ENCODE measurements around the gene TAPBP.
A peak's percentile ranks its signal among the peaks of the same experiment; 100 is the strongest.

TAPBP gene

DNA sequence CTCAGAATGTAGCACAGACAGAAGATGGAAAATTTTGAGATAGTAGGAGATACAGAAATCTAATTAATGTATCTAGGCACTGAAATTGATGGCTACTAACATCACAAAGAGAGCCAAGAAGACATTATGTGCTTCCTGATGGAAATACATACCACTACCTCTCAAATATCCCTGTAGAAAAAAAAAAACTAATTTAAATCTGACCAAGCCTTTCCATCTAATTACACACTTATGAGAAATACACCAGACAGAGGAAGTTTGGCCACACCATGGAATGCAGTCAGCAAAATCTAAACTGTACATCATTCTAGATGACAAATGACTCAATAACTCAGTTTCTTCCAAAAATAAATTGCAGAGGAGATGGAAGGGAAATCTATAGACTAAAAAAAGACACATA is 61.1 kb downstream of the TAPBP start:
- no peak overlapping the region for H3K4me3 ChIP-seq (ENCODE audit: low read depth, low read length)
- TF ChIP-seq, protein P1, sequence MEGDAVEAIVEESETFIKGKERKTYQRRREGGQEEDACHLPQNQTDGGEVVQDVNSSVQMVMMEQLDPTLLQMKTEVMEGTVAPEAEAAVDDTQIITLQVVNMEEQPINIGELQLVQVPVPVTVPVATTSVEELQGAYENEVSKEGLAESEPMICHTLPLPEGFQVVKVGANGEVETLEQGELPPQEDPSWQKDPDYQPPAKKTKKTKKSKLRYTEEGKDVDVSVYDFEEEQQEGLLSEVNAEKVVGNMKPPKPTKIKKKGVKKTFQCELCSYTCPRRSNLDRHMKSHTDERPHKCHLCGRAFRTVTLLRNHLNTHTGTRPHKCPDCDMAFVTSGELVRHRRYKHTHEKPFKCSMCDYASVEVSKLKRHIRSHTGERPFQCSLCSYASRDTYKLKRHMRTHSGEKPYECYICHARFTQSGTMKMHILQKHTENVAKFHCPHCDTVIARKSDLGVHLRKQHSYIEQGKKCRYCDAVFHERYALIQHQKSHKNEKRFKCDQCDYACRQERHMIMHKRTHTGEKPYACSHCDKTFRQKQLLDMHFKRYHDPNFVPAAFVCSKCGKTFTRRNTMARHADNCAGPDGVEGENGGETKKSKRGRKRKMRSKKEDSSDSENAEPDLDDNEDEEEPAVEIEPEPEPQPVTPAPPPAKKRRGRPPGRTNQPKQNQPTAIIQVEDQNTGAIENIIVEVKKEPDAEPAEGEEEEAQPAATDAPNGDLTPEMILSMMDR (IDR thresholded peaks at IDR 0.05; ENCODE audit: borderline replicate concordance, insufficient read depth, low read depth, low read length): no peak

DNA sequence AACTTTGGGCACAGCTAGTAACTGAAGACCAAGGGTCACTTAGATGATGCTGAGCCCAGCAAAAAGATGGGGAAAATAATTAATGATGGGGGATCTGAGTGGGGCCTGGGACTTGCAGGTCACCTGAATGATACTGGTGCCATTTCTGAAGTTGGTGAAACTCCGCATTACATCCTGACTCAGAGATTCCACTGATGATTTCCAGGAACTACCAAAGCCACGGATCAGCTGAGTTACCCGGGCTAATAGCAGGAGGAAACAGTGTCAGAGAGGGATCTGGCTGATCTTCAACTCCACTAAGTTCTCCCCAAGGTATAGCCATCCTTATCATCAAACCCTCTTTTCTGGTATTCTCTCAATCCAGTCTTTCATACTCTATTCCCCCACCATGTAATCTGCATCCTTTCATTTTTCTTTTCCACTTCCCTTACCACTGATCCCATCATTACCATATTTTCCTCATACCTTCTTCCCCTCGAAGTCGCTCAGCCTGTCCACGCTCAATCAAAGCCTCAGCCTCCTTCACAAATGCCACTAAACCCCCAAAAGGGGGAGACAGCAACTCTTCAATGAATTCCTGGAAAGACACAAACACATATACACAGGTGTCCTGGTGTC is 62.4 kb downstream of the TAPBP start:
- H3K4me3 ChIP-seq (ENCODE audit: low read depth, low read length): no peak overlapping the region
- TF ChIP-seq, protein P1 (IDR thresholded peaks at IDR 0.05; ENCODE audit: borderline replicate concordance, insufficient read depth, low read depth, low read length): no peak

DNA sequence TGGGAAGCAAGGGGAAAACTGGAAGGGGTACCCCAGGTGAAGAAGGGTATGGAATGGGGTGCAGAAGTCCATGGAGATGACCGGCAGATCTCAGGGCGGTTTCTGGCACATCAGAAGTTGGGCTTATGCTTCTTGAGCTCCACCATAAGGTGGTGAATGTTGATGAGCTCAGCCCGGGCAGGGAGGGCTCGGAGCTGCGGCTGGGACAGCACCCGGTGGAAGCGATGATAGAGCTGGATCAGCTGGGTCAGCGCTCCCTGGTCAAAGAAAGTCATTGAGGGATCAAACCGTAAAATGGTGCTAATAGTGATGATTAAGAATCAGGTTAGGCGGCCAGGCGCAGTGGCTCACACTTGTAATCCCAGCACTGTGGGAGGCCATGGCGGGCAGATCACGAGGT is 63.1 kb downstream of the TAPBP start:
- H3K4me3 ChIP-seq (ENCODE audit: low read depth, low read length): no peak overlapping the region
- TF ChIP-seq, protein P1 (IDR thresholded peaks at IDR 0.05; ENCODE audit: borderline replicate concordance, insufficient read depth, low read depth, low read length): no peak

DNA sequence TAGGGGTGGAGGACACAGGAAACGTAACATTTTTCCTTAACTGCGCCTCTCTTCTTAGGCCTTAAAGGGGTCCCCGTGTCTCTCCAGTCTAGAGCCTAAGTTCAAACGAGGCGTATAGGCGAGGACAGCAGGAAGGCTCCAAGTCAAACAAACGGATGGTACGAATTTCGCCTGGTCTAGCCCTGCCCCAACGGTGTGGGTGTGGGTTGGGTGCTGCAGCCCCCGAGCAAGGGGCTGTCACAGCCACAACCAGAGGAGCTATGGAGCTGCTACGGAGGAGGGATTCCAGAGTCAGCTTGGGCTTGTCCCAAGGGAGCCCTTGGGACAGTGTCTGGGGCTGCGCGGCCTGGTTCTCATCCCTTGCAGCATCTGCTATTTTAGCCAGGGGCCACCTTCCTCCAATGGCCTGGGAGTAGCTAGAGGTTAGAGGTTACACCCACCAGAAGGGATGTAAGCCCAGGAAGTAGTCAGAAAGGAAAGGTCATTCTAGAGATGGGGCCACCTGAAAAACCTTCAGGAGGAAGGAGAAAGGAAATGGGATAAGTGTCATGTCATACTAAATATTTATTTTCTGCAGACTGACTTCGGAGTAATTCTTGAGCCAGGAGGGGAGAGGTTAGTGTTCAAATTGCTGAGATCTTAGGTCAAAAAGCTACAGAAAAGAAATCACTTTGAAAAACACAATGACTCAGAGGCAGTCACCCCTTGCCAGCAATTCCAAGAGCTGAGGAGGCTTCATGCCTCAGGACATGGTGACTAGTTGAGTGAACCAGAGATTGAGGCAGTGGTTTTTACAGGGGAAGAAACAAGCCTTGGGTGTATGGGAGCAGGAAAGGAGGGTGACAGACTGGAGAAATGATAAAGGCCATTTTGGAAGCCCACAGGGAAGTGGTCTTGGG is 63.9 kb downstream of the TAPBP start:
- H3K4me3 ChIP-seq (ENCODE audit: low read depth, low read length): peak overlapping the region; percentile 38
- TF ChIP-seq, protein P1 (IDR thresholded peaks at IDR 0.05; ENCODE audit: borderline replicate concordance, insufficient read depth, low read depth, low read length): no peak
